BE2C (cell line): ENCODE results near the gene LDLRAD4.

ENCODE experiments used
- DNase-seq: peaks from one replicate; pipeline ENCODE4 v3.0.0-alpha.2; 2020
- H3K27me3 ChIP-seq: fragments of 250-450 bp; sonication (Bioruptor Pico); 2 replicates; pipeline ENCODE4 v1.5.1; 2020; ENCODE audit warnings: mild to moderate bottlenecking
- H3K36me3 ChIP-seq: fragments of 250-450 bp; sonication (Bioruptor Pico); 2 replicates; pipeline ENCODE4 v1.5.1; 2020; ENCODE audit warnings: mild to moderate bottlenecking
- H3K4me1 ChIP-seq: fragments of 250-450 bp; sonication (Bioruptor Pico); 2 replicates; pipeline ENCODE4 v1.5.1; 2020
- H3K4me3 ChIP-seq: 2 replicates; pipeline ENCODE4 v1.5.1; 2011; ENCODE audit warnings: low read depth, low read length
- H3K9me3 ChIP-seq: fragments of 250-450 bp; sonication (Bioruptor Pico); 2 replicates; pipeline ENCODE4 v1.5.1; 2020
- CTCF ChIP-seq: IDR thresholded peaks from 2 replicates; pipeline ENCODE4 v1.5.1; 2012; ENCODE audit warnings: mild to moderate bottlenecking, low read depth, low read length

The LDLRAD4 gene

DNA sequence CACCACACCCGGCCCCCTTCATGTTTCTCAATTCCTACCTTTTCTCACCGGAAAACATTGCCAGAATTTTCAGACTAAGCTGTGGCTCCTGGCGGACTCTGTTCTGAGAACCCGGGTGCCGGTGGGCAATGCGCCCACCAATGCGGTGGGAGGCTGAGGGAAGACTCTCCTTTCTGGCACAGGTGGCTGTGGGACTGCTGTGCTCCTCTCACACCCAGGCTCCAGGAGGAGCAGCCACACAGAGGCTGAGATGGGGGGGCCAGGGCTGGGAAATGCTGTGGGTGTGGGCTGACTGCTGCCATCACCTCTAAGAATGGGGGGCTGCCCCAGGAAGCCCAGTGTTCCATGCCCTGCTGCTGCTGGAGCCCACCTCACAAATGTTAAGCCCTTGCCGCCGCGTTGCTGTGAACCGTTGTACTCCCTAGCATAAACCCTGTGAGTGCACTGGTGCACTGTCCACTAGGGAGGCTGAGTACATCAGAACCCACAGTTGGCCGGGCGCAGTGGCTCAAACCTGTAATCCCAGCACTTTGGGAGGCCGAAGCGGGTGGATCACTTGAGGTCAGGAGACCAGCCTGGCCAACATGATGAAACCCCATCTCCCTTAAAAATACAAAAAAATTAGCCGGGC lies 152.6 kb downstream of the LDLRAD4 start:
- peaks cover 12% of the 10 kb centered on the region for H3K4me1 ChIP-seq
- TF ChIP-seq CTCF, result no peak
- H3K4me3 ChIP-seq, result no peak overlapping the region
- no peaks in the 10 kb centered on the region for H3K27me3 ChIP-seq
- no peak for DNase-seq
- H3K36me3 ChIP-seq, result no peaks in the 10 kb centered on the region
- H3K9me3 ChIP-seq, result no peaks in the 10 kb centered on the region

DNA sequence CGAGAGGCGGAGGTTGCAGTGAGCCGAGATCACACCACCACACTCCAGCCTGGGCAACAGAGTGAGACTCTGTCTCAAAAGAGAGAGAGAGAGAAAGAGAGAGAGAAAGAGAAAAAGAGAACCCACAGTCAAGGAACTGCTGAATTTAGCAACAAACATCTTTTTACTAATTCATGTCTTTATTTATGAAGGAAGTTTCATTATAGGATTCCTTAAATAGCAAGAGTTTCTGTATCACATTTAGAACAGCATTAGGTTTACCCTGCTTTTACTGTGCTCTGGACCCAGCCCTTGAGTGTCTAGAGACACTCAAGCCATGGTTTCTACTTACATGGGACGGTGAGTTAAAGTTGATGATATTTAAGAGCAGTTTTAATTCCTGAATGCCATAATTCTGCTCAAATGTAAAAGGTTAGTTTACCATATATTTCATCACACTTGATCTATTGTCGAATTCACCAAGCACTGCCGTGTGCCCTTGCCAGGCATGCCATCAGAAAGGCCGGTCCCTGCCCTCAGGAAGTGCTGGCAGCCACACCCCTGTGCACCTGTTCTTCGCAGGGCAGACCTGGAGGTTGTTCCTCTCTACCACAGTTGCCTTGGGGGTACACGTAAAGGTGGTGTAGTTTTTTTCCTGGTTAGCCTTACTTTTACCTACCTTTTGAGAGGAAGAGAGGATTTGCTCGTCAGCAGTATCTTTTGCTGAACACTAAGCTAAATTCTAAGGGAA lies 153.3 kb downstream of the LDLRAD4 start:
- Histone ChIP-seq H3K4me1 (peaks cover 12% of the 10 kb centered on the region), H3K9me3 (no peaks in the 10 kb centered on the region), H3K27me3 (no peaks in the 10 kb centered on the region), H3K36me3 (no peaks in the 10 kb centered on the region), H3K4me3 (no peak overlapping the region)
- no peak for DNase-seq
- TF ChIP-seq CTCF, result no peak

- Histone ChIP-seq H3K4me3 (no peak overlapping the region), H3K27me3 (no peaks in the 10 kb centered on the region), H3K9me3 (no peaks in the 10 kb centered on the region), H3K4me1 (peaks cover 12% of the 10 kb centered on the region), H3K36me3 (no peaks in the 10 kb centered on the region)
- DNase-seq, result no peak
- no peak for TF ChIP-seq CTCF
These were observed 154.0 kb downstream of the LDLRAD4 start for GRCh38 chr18:13372531-13372951.

DNA sequence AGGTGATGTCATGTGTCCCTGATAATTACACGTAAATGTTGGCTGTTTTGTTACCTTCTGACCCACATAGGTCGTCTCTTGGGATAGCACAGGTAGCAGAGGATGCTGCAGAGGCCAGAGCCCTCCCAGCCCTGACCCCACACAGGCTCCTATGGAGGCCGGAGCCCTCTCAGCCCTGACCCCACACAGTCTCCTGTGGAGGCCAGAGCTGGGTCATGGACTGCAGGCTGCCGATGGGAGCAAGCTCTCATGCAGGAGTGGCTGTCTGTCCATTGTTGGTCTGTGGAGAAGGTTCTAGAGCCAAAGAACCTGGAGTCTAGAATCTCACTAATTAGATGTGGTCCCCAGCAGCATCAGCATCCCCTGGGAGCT lies 155.5 kb downstream of the LDLRAD4 start:
- DNase-seq, result no peak
- Histone ChIP-seq H3K36me3 (no peaks in the 10 kb centered on the region), H3K4me1 (peaks cover 12% of the 10 kb centered on the region), H3K27me3 (no peaks in the 10 kb centered on the region), H3K9me3 (no peaks in the 10 kb centered on the region), H3K4me3 (no peak overlapping the region)
- TF ChIP-seq CTCF, result no peak

- Histone ChIP-seq H3K4me3 (peak overlapping the region; percentile 6; the same call in 1 of the 2 replicates), H3K36me3 (no peaks in the 10 kb centered on the region), H3K27me3 (no peaks in the 10 kb centered on the region), H3K4me1 (peaks cover 8% of the 10 kb centered on the region), H3K9me3 (no peaks in the 10 kb centered on the region)
- no peak for DNase-seq
- no peak for TF ChIP-seq CTCF
These were observed 156.1 kb downstream of the LDLRAD4 start for GRCh38 chr18:13374468-13375301.
